K562 (cell line): ENCODE results near the gene PIK3R2. TPM values are rescaled to one million over a fixed set of nuclear protein-coding genes. Genes with fewer than 3 reads are reported as not detected.

Experiments used
- DPF2 ChIP-seq: fragments of 450-650 bp; IDR thresholded peaks from 2 replicates; pipeline ENCODE4 v1.6.1; 2016
- EP400 ChIP-seq: fragments of 450-650 bp; IDR thresholded peaks from 2 replicates; pipeline ENCODE4 v1.6.1; 2017; ENCODE audit warnings: antibody characterized with exemption, mild to moderate bottlenecking, moderate library complexity
- HDAC2 ChIP-seq: fragments of 450-650 bp; IDR thresholded peaks from 2 replicates; pipeline ENCODE4 v1.6.1; 2016; ENCODE audit warnings: mild to moderate bottlenecking
- HDGF ChIP-seq: fragments of 450-650 bp; IDR thresholded peaks from 2 replicates; pipeline ENCODE4 v1.6.1; 2016
- NFIX ChIP-seq: fragments of 250-450 bp; sonication (Bioruptor Pico); IDR thresholded peaks from 2 replicates; pipeline ENCODE4 v1.4.0; 2020; ENCODE audit warnings: low read depth, mild to moderate bottlenecking, moderate library complexity
- PHB ChIP-seq: fragments of 250-450 bp; sonication (Bioruptor Pico); IDR thresholded peaks from 2 replicates; pipeline ENCODE4 v1.5.0; 2021
- PHF8 ChIP-seq: fragments of 200-600 bp; sonication (generic); IDR thresholded peaks from 2 replicates; pipeline ENCODE4 v1.6.1; 2012; ENCODE audit warnings: mixed run types, mild to moderate bottlenecking, inconsistent platforms, low read length, moderate library complexity, borderline replicate concordance
- RBFOX2 ChIP-seq: fragments of 200-400 bp; formaldehyde crosslinking; IDR thresholded peaks from 2 replicates; pipeline ENCODE4 v1.6.1; 2017; ENCODE audit warnings: low read depth, mild to moderate bottlenecking, low read length, moderate library complexity
- STAT5B ChIP-seq: fragments of 250-450 bp; sonication (Bioruptor Pico); IDR thresholded peaks from 2 replicates; pipeline ENCODE4 v1.8.0; 2021; ENCODE audit warnings: mild to moderate bottlenecking, inconsistent platforms
- SUPT5H ChIP-seq: fragments of 450-650 bp; IDR thresholded peaks from 2 replicates; pipeline ENCODE4 v1.6.1; 2016
- TCF7L2 ChIP-seq: fragments of 150-350 bp; IDR thresholded peaks from 2 replicates; pipeline ENCODE4 v1.6.1; 2016; ENCODE audit warnings: low read depth, mild to moderate bottlenecking, low read length, moderate library complexity
- XRCC5 ChIP-seq: fragments of 200-400 bp; formaldehyde crosslinking; IDR thresholded peaks from 2 replicates; pipeline ENCODE4 v1.6.1; 2017; ENCODE audit warnings: low read depth, mild to moderate bottlenecking, low read length
- polyA plus RNA-seq, 8 experiments: library from polyadenylated mRNA; depleted of rRNA in 4 of 8; stranded (reverse) in 5 of 8; unstranded in 3 of 8; fragments of >200 nt; fragmentation: Nextera tagmentation in 2 of 8; fragmentation: Illumina TruSeq in 1 of 8; extraction: Ambion mirVana in 2 of 8; extraction: Trizol in 1 of 8; gene quantifications; 2 replicates each; pipeline versions ENCODE4 v1.2.1 to v1.2.3, GENCODE V29; 2011 to 2014; ENCODE audit warnings: inconsistent platforms in 1 of 8, missing spikeins in 1 of 8
- total RNA-seq, 7 experiments: library from RNA; depleted of rRNA in 6 of 7; stranded (reverse); fragments of >200 nt in 6 of 7; fragmentation: Illumina TruSeq in 2 of 7; extraction: Trizol in 2 of 7; gene quantifications; 2 replicates each; pipeline versions ENCODE4 v1.2.1 to v1.2.3, GENCODE V29; 2011 to 2021; ENCODE audit warnings: low replicate concordance in 1 of 7
- TF ChIP-seq, protein P1 (sequence below): fragments of 450-650 bp; conservative IDR thresholded peaks from 2 replicates; pipeline ENCODE4 v1.6.1; 2016; ENCODE audit warnings: missing genetic modification characterization, low read depth, mild to moderate bottlenecking, missing compliant biosample characterization, moderate library complexity
- TF ChIP-seq, protein P2 (sequence below): sonication (generic); formaldehyde crosslinking; IDR thresholded peaks from 2 replicates; pipeline ENCODE4 v1.9.0; 2022; ENCODE audit warnings: mild to moderate bottlenecking, missing genetic modification reagents

PIK3R2 gene
- total and polyA plus RNA-seq, 9 of the 15 experiments (the other 6 are each of a cell fraction or from before 2014, with no cell fraction given), result 0.39 to 37.9 (median 5.3) TPM

GRCh38 chr19:18160493-18160970, 7.6 kb downstream of the PIK3R2 start (continued):
- TF ChIP-seq HDAC2 (peak; percentile 61; the same call in 1 of the 2 replicates), HDGF (peak; percentile 66; the same call in 1 of the 2 replicates), XRCC5 (0 out of 2 replicates have a peak, but pooled peaks have one; percentile 20), TCF7L2 (no peak), NFIX (CRISPR knock-in tag) (no peak), PHF8 (no peak), SUPT5H (0 out of 2 replicates have a peak, but pooled peaks have one; percentile 53), PHB (CRISPR knock-in tag) (0 out of 2 replicates have a peak, but pooled peaks have one; percentile 26), DPF2 (0 out of 2 replicates have a peak, but pooled peaks have one; percentile 32), EP400 (peak; percentile 32; the same call in 1 of the 2 replicates), STAT5B (CRISPR knock-in tag) (no peak), RBFOX2 (peak; percentile 70)
- TF ChIP-seq, protein P1, sequence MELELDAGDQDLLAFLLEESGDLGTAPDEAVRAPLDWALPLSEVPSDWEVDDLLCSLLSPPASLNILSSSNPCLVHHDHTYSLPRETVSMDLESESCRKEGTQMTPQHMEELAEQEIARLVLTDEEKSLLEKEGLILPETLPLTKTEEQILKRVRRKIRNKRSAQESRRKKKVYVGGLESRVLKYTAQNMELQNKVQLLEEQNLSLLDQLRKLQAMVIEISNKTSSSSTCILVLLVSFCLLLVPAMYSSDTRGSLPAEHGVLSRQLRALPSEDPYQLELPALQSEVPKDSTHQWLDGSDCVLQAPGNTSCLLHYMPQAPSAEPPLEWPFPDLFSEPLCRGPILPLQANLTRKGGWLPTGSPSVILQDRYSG (tag), result 0 out of 2 replicates have a peak, but pooled peaks have one; percentile 39
- TF ChIP-seq, protein P2, sequence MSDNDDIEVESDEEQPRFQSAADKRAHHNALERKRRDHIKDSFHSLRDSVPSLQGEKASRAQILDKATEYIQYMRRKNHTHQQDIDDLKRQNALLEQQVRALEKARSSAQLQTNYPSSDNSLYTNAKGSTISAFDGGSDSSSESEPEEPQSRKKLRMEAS, result peak; percentile 63; the same call in 1 of the 2 replicates
- TF ChIP-seq, all 486 proteins: peak for 40
